Fibroblast of pulmonary artery (primary cell): ENCODE data around the gene RHOB.
A peak's percentile ranks its signal among the peaks of the same experiment; 100 is the strongest.

Source experiments
- DNase-seq: peaks from one replicate; pipeline ENCODE4 v3.0.0-alpha.2; 2010; ENCODE audit warnings: low read depth
- H3K4me3 ChIP-seq: replicated peaks from 2 replicates; pipeline ENCODE4 v1.5.1; 2011; ENCODE audit warnings: low read depth, mild to moderate bottlenecking, control low read depth, low read length, moderate library complexity
- CTCF ChIP-seq: IDR thresholded peaks from 2 replicates; pipeline ENCODE4 v1.5.1; 2011; ENCODE audit warnings: mild to moderate bottlenecking, control low read depth, low read length, inconsistent platforms; ENCODE audit errors: missing control alignments

RHOB gene

GRCh38 chr2:20403774-20404312, 43.0 kb upstream of the RHOB start:
- DNase-seq = peak; percentile 17
- H3K4me3 ChIP-seq = no peak overlapping the region
- TF ChIP-seq CTCF = no peak

GRCh38 chr2:20404950-20405349, 41.9 kb upstream of the RHOB start:
- DNase-seq = no peak
- no peak for TF ChIP-seq CTCF
- H3K4me3 ChIP-seq = no peak overlapping the region

GRCh38 chr2:20409039-20409438, 37.8 kb upstream of the RHOB start:
- no peak for DNase-seq
- H3K4me3 ChIP-seq = no peak overlapping the region
- TF ChIP-seq CTCF = no peak

GRCh38 chr2:20410556-20411277, 36.2 kb upstream of the RHOB start:
- H3K4me3 ChIP-seq = no peak overlapping the region
- TF ChIP-seq CTCF = no peak
- no peak for DNase-seq

- peak; percentile 87 for DNase-seq
- no peak overlapping the region for H3K4me3 ChIP-seq
- peak; percentile 96 for TF ChIP-seq CTCF
These were observed 35.4 kb upstream of the RHOB start for GRCh38 chr2:20411361-20411894.

GRCh38 chr2:20414806-20415205, 32.1 kb upstream of the RHOB start:
- TF ChIP-seq CTCF = no peak
- DNase-seq = no peak
- H3K4me3 ChIP-seq = no peak overlapping the region

GRCh38 chr2:20415511-20415918, 31.4 kb upstream of the RHOB start:
- no peak overlapping the region for H3K4me3 ChIP-seq
- no peak for DNase-seq
- TF ChIP-seq CTCF = no peak
